HTR-8/SVneo (cell line): Measurements from ENCODE around the gene MAP3K4.

ENCODE experiments used
- DNase-seq: peaks from one replicate; pipeline ENCODE4 v3.0.0; 2011; ENCODE audit warnings: low spot score, mixed read lengths; ENCODE audit not compliant: insufficient read length
- FAIRE-seq: peaks from 2 replicates; lab custom pipeline; 2011; peaks lifted over from hg19 to GRCh38; lab: Jason Lieb, UNC

Gene MAP3K4

GRCh38 chr6:161153725-161154124 lies 162.2 kb downstream of the MAP3K4 start:
- FAIRE-seq: no peak

GRCh38 chr6:161154796-161155335 lies 163.3 kb downstream of the MAP3K4 start:
- FAIRE-seq: no peak
- DNase-seq: no peak

More at GRCh38 chr6:161153725-161154124, 162.2 kb downstream of the MAP3K4 start:
- DNase-seq: no peak

GRCh38 chr6:161161121-161161520 lies 169.6 kb downstream of the MAP3K4 start:
- FAIRE-seq: no peak

GRCh38 chr6:161161889-161162624 lies 170.5 kb downstream of the MAP3K4 start:
- no peak for FAIRE-seq
- DNase-seq: no peak

More at GRCh38 chr6:161161121-161161520, 169.6 kb downstream of the MAP3K4 start:
- no peak for DNase-seq

GRCh38 chr6:161162722-161163121 lies 171.2 kb downstream of the MAP3K4 start:
- no peak for FAIRE-seq

GRCh38 chr6:161163466-161164181 lies 172.1 kb downstream of the MAP3K4 start:
- DNase-seq: no peak
- FAIRE-seq: no peak

More at GRCh38 chr6:161162722-161163121, 171.2 kb downstream of the MAP3K4 start:
- no peak for DNase-seq

- no peak for FAIRE-seq
These were observed 172.6 kb downstream of the MAP3K4 start for GRCh38 chr6:161164182-161164625.

GRCh38 chr6:161166176-161166575 lies 174.6 kb downstream of the MAP3K4 start:
- no peak for FAIRE-seq
- DNase-seq: no peak

More at GRCh38 chr6:161164182-161164625, 172.6 kb downstream of the MAP3K4 start:
- DNase-seq: no peak

- no peak for FAIRE-seq
- no peak for DNase-seq
These were observed 175.1 kb downstream of the MAP3K4 start for GRCh38 chr6:161166677-161167076.
